SK-N-MC (cell line): ENCODE measurements around the gene TSR3.

Source experiments
- DNase-seq: peaks from one replicate; pipeline ENCODE4 v3.0.0-alpha.2; 2011; ENCODE audit warnings: low read depth, low spot score
- H3K27ac ChIP-seq: fragments of 200-600 bp; sonication (generic); 2 replicates; pipeline ENCODE4 v1.5.1; 2016; ENCODE audit warnings: mixed run types
- H3K36me3 ChIP-seq: fragments of 200-600 bp; sonication (generic); 2 replicates; pipeline ENCODE4 v1.6.1; 2017; ENCODE audit warnings: antibody characterized with exemption, low read length, mixed read lengths; ENCODE audit not compliant: insufficient read depth
- H3K4me3 ChIP-seq: fragments of 200-600 bp; sonication (generic); 2 replicates; pipeline ENCODE4 v1.5.1; 2016
- H3K9ac ChIP-seq: fragments of 200-600 bp; sonication (generic); 2 replicates; pipeline ENCODE4 v1.8.0; 2017; ENCODE audit warnings: mixed run types, mixed read lengths; ENCODE audit not compliant: insufficient read length
- H3K9me3 ChIP-seq: fragments of 200-600 bp; sonication (generic); 2 replicates; pipeline ENCODE4 v1.6.1; 2017; ENCODE audit warnings: low read depth, mild to moderate bottlenecking, antibody characterized with exemption, low read length, moderate library complexity, mixed read lengths
- EZH2 ChIP-seq: fragments of 200-600 bp; sonication (generic); IDR thresholded peaks from one replicate; pipeline ENCODE4 v1.6.1; 2017; ENCODE audit warnings: antibody characterized with exemption
- FOXP2 ChIP-seq: optimal IDR thresholded peaks from 2 replicates; pipeline ENCODE3; 2011; ENCODE audit warnings: mild to moderate bottlenecking, moderate library complexity; ENCODE audit not compliant: insufficient read depth; ENCODE audit errors: extremely low read length, control extremely low read depth
- POLR2AphosphoS5 ChIP-seq: IDR thresholded peaks from 2 replicates; pipeline ENCODE4 v1.6.1; 2012; ENCODE audit warnings: mild to moderate bottlenecking, low read depth, low read length, borderline replicate concordance

TSR3 gene

DNA sequence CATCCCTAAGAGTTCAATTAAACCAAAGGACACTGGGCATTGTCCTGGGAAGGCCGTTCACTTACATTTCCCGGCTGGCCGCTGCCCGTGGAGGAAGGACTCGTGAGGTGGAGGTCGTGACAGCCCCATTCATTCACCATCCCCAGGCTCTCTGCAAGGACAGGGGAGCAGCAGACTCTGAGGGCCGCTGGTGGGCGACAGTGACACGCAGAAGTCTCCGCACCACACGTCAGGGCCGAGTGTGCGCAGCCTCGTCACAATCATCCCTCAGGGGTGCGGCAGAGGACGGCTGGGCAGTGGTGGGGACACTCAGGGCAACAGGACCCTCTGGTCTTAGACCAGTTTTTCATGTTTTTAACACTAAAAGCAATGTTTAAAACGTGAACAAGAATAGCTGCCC lies 41.1 kb upstream of the TSR3 start:
- H3K27ac ChIP-seq, result no peak overlapping the region
- TF ChIP-seq EZH2, result no peak
- TF ChIP-seq FOXP2, result no peak
- TF ChIP-seq POLR2AphosphoS5, result no peak
- H3K9ac ChIP-seq, result no peak overlapping the region
- no peak for DNase-seq
- H3K9me3 ChIP-seq, result no peaks in the 10 kb centered on the region
- H3K36me3 ChIP-seq, result no peaks in the 10 kb centered on the region
- H3K4me3 ChIP-seq, result no peak overlapping the region

DNA sequence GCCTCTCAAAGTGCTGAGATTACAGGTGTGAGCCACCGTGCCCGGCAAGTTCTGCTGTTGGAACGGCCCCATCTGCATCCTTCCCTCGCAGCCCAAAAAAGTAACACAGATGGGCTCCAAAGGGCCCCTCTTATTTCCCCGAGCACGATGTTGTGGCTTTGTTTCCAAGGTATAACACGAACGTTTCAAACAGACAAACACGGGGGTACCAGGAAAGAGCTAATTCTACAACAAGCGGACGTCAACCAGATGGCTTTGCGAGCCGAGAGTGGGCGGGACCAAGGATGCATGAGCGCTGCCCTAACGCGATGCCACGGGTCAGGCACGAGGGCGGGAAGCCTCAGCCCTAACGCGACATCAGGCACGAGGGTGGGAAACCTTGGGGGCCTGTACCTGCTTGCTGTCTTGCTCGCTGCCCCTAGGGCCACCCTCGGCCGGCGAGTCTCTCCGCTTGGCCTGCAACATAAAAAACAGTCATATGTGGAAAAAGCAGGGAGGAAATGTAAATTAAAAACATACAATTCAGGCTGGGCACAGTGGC lies 38.6 kb upstream of the TSR3 start:
- DNase-seq, result no peak
- no peak overlapping the region for H3K4me3 ChIP-seq
- H3K27ac ChIP-seq, result no peak overlapping the region
- H3K9me3 ChIP-seq, result no peaks in the 10 kb centered on the region
- no peaks in the 10 kb centered on the region for H3K36me3 ChIP-seq
- H3K9ac ChIP-seq, result no peak overlapping the region
- no peak for TF ChIP-seq FOXP2
- TF ChIP-seq POLR2AphosphoS5, result no peak
- no peak for TF ChIP-seq EZH2

DNA sequence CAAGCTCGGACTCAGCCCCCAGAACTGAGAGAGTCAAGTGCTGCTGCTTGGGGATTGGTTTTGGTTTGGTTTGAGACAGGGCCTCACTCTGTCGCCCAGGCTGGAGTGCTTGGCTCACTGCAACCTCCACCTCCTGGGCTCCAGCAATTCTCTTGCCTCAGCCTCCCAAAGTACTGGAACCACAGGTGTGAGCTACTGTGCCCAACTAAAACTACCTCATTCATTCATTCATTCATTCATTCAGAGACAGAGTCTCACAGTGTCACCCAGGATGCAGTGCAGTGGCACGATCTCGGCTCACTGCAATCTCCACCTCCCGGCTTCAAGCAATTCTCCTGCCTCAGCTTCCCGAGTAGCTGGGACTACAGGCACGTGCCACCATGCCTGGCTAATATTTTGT lies 38.1 kb upstream of the TSR3 start:
- H3K27ac ChIP-seq, result no peak overlapping the region

DNA sequence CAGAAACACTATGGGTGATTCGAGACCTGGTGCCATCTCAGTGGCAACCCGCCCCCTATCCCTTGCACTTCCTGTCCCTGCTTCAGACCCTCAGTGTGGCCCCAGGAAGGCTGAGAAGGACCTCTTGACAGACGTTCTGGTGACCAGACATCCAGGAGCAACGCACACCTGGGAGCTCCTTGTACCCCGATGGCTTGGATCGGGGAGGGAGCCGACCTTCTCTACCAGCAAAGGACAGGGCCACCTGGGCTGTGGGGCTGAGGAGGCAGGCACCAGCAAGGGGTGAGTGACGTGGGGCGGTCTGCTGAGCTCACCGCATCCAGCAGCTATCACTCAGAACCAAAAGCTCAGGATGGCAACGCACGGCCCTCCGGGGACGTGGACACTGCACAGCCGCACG lies 35.7 kb upstream of the TSR3 start:
- no peak overlapping the region for H3K4me3 ChIP-seq
- no peaks in the 10 kb centered on the region for H3K9me3 ChIP-seq
- no peak for TF ChIP-seq FOXP2
- no peak for TF ChIP-seq POLR2AphosphoS5
- no peak for TF ChIP-seq EZH2
- H3K9ac ChIP-seq, result no peak overlapping the region
- no peak for DNase-seq
- no peaks in the 10 kb centered on the region for H3K36me3 ChIP-seq
- no peak overlapping the region for H3K27ac ChIP-seq

More for the DNA sequence above, 38.1 kb upstream of the TSR3 start:
- Histone ChIP-seq H3K9me3 (no peaks in the 10 kb centered on the region), H3K36me3 (no peaks in the 10 kb centered on the region), H3K9ac (no peak overlapping the region), H3K4me3 (no peak overlapping the region)
- DNase-seq, result no peak
- TF ChIP-seq POLR2AphosphoS5, result no peak
- no peak for TF ChIP-seq FOXP2
- no peak for TF ChIP-seq EZH2

DNA sequence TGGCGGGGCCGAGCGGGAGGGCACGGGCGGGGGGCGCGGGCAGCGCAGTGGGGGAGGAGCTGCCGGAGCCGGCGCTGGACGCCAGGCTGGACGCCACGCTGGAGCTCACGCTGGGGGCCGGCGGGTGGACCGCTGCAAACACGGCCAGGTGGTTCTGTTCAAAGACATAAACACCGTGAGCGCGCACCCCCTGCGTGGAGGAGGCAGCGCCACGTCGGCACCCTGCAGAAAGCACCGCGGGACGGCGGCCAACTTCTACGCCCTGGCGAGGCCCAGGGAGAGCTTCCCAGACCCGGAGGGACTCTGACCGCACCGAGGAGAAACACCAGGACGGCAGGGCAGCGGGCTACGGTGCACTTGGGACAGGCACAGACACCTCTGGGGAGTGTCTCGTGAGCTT lies 33.6 kb upstream of the TSR3 start:
- DNase-seq, result no peak
- Histone ChIP-seq H3K9ac (no peak overlapping the region), H3K4me3 (no peak overlapping the region), H3K36me3 (no peaks in the 10 kb centered on the region), H3K9me3 (no peaks in the 10 kb centered on the region), H3K27ac (no peak overlapping the region)
- TF ChIP-seq EZH2, result no peak

DNA sequence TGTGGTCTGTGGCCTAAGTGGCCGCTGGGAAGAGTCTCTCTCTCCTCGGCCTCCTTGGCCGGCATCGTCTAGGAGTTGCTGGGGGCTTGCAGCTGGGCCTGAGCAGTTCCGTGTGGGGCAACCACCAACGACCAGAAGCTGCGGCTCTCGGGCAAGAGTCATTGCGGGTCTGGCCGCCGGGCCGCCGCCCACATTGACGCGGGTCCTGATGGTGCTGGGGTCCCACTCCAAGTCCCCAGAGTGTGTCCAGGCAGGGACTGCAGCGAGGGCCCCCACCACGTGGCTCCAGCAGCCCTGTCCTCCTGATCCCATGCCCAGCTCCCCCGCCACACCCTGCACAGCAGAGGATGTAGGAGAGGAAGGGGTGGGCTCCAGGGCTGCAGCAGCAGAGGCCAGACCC lies 31.9 kb upstream of the TSR3 start:
- H3K4me3 ChIP-seq, result no peak overlapping the region

DNA sequence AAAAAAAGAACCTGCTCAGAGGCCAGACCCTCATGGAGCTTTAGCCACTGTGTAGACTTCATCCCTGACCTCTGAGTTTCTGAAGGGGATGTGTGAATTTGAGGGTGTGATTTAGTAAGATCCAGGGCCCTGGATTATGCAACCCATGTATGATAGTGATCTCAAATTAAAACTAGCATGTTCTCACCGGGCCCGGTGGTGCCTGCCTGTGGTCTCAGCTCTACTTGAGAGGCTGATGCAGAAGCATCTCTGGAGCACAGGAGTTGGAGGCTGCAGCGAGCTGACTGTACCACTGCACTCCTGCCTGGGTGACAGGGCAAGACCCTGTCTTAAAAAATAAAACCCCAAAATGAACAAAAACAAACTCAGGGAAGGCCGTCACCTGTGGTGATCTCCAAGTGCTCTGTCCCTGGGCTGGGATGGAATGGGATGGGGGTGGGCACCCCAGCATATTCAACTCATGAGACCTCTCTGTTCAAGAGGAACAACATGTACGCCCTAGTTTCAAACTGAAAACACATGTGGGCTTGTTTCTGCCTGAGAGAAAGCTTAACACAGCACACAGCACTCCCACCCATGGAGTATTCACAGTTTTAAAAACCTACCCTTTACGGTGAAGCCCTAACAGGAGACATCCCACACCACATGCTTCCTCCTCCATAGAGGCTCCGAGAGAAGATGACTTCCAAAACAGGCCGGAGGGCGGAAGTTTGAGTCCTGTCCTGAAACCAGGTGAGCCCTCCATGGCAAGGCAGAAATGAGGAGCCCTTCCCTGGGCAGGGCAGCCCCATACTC lies 30.1 kb upstream of the TSR3 start:
- TF ChIP-seq FOXP2 (no peak), EZH2 (no peak), POLR2AphosphoS5 (no peak)

More for the DNA sequence above, 31.9 kb upstream of the TSR3 start:
- no peak for DNase-seq
- Histone ChIP-seq H3K27ac (no peak overlapping the region), H3K36me3 (no peaks in the 10 kb centered on the region), H3K9ac (no peak overlapping the region), H3K9me3 (no peaks in the 10 kb centered on the region)
- no peak for TF ChIP-seq POLR2AphosphoS5
- TF ChIP-seq EZH2, result no peak
- TF ChIP-seq FOXP2, result no peak

DNA sequence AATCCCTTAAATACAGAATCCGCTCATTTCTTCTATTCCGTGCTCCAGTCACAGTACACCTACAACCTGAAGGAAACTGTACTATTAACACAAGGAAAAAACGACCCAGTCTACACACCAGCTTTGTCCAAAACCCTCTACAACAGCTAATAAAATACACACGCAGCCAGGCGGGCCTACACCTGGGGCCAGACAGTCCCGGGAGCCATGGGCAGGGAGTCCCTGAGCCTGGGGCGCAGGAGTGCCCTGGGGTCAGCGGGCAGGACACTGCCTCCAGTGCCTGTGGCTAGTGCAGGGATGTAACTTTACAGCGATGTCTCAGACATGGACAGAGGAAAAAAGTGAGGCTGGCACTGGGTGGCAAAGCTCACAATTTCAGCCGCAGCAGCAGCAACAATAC lies 28.5 kb upstream of the TSR3 start:
- Histone ChIP-seq H3K27ac (no peak overlapping the region), H3K9ac (no peak overlapping the region), H3K36me3 (no peaks in the 10 kb centered on the region), H3K9me3 (no peaks in the 10 kb centered on the region), H3K4me3 (peak overlapping the region; percentile 88)
- TF ChIP-seq FOXP2 (no peak), EZH2 (no peak), POLR2AphosphoS5 (no peak)
- DNase-seq, result no peak

More for the DNA sequence above, 30.1 kb upstream of the TSR3 start:
- Histone ChIP-seq H3K9me3 (no peaks in the 10 kb centered on the region), H3K27ac (no peak overlapping the region), H3K9ac (no peak overlapping the region), H3K36me3 (no peaks in the 10 kb centered on the region), H3K4me3 (no peak overlapping the region)
- no peak for DNase-seq
